ENCODE measurements around the gene POM121L2. TPM values are rescaled to one million over a fixed set of nuclear protein-coding genes. Genes with fewer than 3 reads are reported as not detected.

POM121L2 gene
- total and polyA plus RNA-seq, 9 of the 15 experiments (the other 6 are each of a cell fraction or from before 2014, with no cell fraction given): 0.23 to 0.45 TPM; not detected in 7

GRCh38 chr6:27293436-27294098 is 18.5 kb downstream of the POM121L2 start (continued):
- no peak for TF ChIP-seq NR0B1 (IDR thresholded peaks at IDR 0.05; ENCODE audit: partially characterized antibody)
- no peak for TF ChIP-seq TEAD2 (tag; IDR thresholded peaks at IDR 0.05)
- TF ChIP-seq ZNF717 (CRISPR knock-in tag; IDR thresholded peaks at IDR 0.05): no peak
- TF ChIP-seq HDAC3 (IDR thresholded peaks at IDR 0.05; ENCODE audit: borderline replicate concordance, partially characterized antibody): no peak
- TF ChIP-seq HDAC8 (tag; IDR thresholded peaks at IDR 0.05): no peak
- TF ChIP-seq BHLHE40 (IDR thresholded peaks at IDR 0.05; ENCODE audit: low read length): no peak
- no peak for TF ChIP-seq MTA2 (IDR thresholded peaks at IDR 0.05; ENCODE audit: low read depth)
- TF ChIP-seq CSDE1 (IDR thresholded peaks at IDR 0.05): no peak
- TF ChIP-seq BRCA1 (IDR thresholded peaks at IDR 0.05): no peak
- no peak for TF ChIP-seq BRCA1 (CRISPR knock-in tag; IDR thresholded peaks at IDR 0.05)
- TF ChIP-seq ZBTB2 (IDR thresholded peaks at IDR 0.05): peak; percentile 47; the same call in 1 of the 2 replicates
- TF ChIP-seq ZNF174 (CRISPR knock-in tag; IDR thresholded peaks at IDR 0.05): no peak
- no peak for TF ChIP-seq ZBED1 (IDR thresholded peaks at IDR 0.05)
- no peak for TF ChIP-seq TCF7L2 (IDR thresholded peaks at IDR 0.05; ENCODE audit: low read depth, low read length)
- TF ChIP-seq PRMT5 (CRISPR knock-in tag; IDR thresholded peaks at IDR 0.05): no peak
- no peak for TF ChIP-seq ZNF274 (IDR thresholded peaks at IDR 0.05; ENCODE audit: borderline replicate concordance, low read depth, low read length)
- TF ChIP-seq NFRKB (IDR thresholded peaks at IDR 0.05; ENCODE audit: low read depth): no peak
- TF ChIP-seq SNRNP70 (optimal IDR thresholded peaks at IDR 0.05; ENCODE audit: low read depth, low read length): no peak
- TF ChIP-seq GMEB1 (CRISPR knock-in tag; IDR thresholded peaks at IDR 0.05): no peak
- no peak for TF ChIP-seq HCFC1 (IDR thresholded peaks at IDR 0.05; ENCODE audit: low read depth, low read length)
- TF ChIP-seq IFI16 (CRISPR knock-in tag; IDR thresholded peaks at IDR 0.05): no peak
- TF ChIP-seq CEBPZ (IDR thresholded peaks at IDR 0.05; ENCODE audit: borderline replicate concordance, low read depth, low read length): no peak
- peak; percentile 64; the same call in 1 of the 2 replicates for TF ChIP-seq HLTF (IDR thresholded peaks at IDR 0.05)
